ENCODE results near the gene WNT3.
"Not testable (repeated sequence)": the region's sequence is repeated elsewhere in the genome, so short reads cannot be mapped to it uniquely, and the experiment has no call there.

Gene WNT3

GRCh38 chr17:46765453-46765852, 53.0 kb downstream of the WNT3 start:
- no peak for DNase-seq (ENCODE audit: low read depth)

- DNase-seq (ENCODE audit: low read depth), result no peak
Measured at GRCh38 chr17:46764709-46765401, 53.6 kb downstream of the WNT3 start.

- DNase-seq (ENCODE audit: low read depth), result no peak
Measured at GRCh38 chr17:46764000-46764708, 54.3 kb downstream of the WNT3 start.

GRCh38 chr17:46763416-46763815, 55.1 kb downstream of the WNT3 start:
- DNase-seq (ENCODE audit: low read depth), result no peak

- no peak for DNase-seq (ENCODE audit: low read depth)
Measured at GRCh38 chr17:46759141-46759540, 59.4 kb downstream of the WNT3 start.

- DNase-seq (ENCODE audit: low read depth), result no peak
Measured at GRCh38 chr17:46758614-46759013, 59.9 kb downstream of the WNT3 start.

GRCh38 chr17:46757588-46757987, 60.9 kb downstream of the WNT3 start:
- not testable (repeated sequence) for DNase-seq (ENCODE audit: low read depth)

GRCh38 chr17:46756861-46757260, 61.6 kb downstream of the WNT3 start:
- DNase-seq (ENCODE audit: low read depth), result no peak

- DNase-seq (ENCODE audit: low read depth), result no peak
Measured at GRCh38 chr17:46756081-46756735, 62.3 kb downstream of the WNT3 start.

- DNase-seq (ENCODE audit: low read depth), result no peak
Measured at GRCh38 chr17:46753776-46754175, 64.7 kb downstream of the WNT3 start.

GRCh38 chr17:46751425-46751824, 67.1 kb downstream of the WNT3 start:
- DNase-seq (ENCODE audit: low read depth), result no peak

GRCh38 chr17:46745376-46745775, 73.1 kb downstream of the WNT3 start:
- no peak for DNase-seq (ENCODE audit: low read depth)

- no peak for DNase-seq (ENCODE audit: low read depth)
Measured at GRCh38 chr17:46744441-46744840, 74.1 kb downstream of the WNT3 start.

GRCh38 chr17:46742565-46743270, 75.8 kb downstream of the WNT3 start:
- DNase-seq (ENCODE audit: low read depth), result peak; percentile 1

- no peak for DNase-seq (ENCODE audit: low read depth)
Measured at GRCh38 chr17:46741122-46741730, 77.3 kb downstream of the WNT3 start.

- no peak for DNase-seq (ENCODE audit: low read depth)
Measured at GRCh38 chr17:46739982-46740381, 78.5 kb downstream of the WNT3 start.

GRCh38 chr17:46738544-46738943, 79.9 kb downstream of the WNT3 start:
- no peak for DNase-seq (ENCODE audit: low read depth)

GRCh38 chr17:46737326-46737725, 81.2 kb downstream of the WNT3 start:
- DNase-seq (ENCODE audit: low read depth), result no peak

GRCh38 chr17:46736100-46736499, 82.4 kb downstream of the WNT3 start:
- no peak for DNase-seq (ENCODE audit: low read depth)

GRCh38 chr17:46733837-46734475, 84.5 kb downstream of the WNT3 start:
- DNase-seq (ENCODE audit: low read depth), result no peak

- no peak for DNase-seq (ENCODE audit: low read depth)
Measured at GRCh38 chr17:46732754-46733398, 85.6 kb downstream of the WNT3 start.

Measured in CMK (cell line).